Measurements from ENCODE around the gene IGF2BP2. TPM values are rescaled to one million over a fixed set of nuclear protein-coding genes. Genes with fewer than 3 reads are reported as not detected.

The IGF2BP2 gene
- total and polyA plus RNA-seq, 5 donors from 2014 or later: 3.6 TPM; not detected in 4

DNA sequence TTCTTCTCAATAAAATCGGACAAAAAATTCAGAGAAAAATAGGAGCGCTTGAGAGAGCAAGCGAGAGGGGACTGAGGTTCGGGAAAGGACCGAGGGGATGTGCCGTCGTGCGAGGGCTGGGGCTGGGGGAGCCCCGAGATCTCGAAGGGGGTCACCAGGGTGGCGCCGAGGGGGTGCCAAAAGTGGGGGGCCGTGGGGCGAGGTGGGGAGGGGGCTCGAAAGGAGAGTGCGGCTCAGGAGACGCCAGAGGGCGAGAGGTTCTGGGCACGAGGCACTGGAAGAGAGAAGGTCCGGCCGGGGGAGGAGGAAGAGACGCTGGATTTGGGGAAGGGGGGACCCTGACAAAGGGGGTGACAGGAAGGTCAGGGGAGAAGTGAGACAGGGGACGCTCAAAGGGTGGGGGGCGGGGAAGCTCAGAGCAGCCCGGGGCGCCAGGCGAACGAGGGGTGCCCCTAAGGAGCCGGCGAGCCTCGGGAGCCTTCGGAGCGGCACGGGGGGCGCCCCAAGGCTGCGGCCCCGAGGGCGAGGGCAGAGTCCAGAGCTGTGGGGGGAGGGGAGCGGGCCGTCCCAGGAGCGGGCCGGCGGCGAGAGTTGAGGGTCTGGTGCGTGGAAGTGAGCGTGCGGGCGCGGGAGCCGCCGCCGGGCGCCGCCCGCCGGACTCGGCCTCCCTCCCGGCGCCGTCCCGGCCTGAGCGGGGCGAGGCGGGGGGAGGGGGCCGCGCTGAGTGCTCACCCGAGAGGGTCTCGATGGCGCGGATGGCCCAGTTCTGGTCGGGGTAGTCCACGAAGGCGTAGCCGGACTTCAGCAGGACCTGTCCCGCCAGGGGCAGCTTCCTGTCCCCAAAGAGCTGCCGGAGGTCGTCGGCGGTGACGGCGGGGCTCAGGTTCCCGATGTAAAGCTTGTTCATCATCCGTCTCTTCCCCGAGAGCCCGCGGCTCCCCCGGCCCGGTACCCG lies 514 bp downstream of the IGF2BP2 start:
- Histone ChIP-seq H3K27ac (ENCODE audit: insufficient read depth, low read length, poor library complexity, severe bottlenecking) (no peak overlapping the region), H3K4me3 (ENCODE audit: low read depth, low read length) (no peak overlapping the region), H3K27me3 (ENCODE audit: control insufficient read depth, insufficient read depth, low read length) (peaks cover 43% of the 10 kb centered on the region), H3K9me3 (ENCODE audit: control insufficient read depth in 2 of 2, low read length in 2 of 2) (no peaks in the 10 kb centered on the region), H3K4me1 (ENCODE audit: control insufficient read depth, insufficient read depth, low read length, poor library complexity, severe bottlenecking) (peaks cover 25% of the 10 kb centered on the region), H3K36me3 (ENCODE audit: control insufficient read depth, insufficient read depth, low read length) (no peaks in the 10 kb centered on the region)
- Mint-ChIP-seq H3K36me3 (no peaks in the 10 kb centered on the region), H3K4me1 (peaks cover 7 to 23% (median 16%) of the 10 kb centered on the region in 4 donors), H3K9me3 (peaks cover 0 to 3% (median 0%) of the 10 kb centered on the region in 7 donors), H3K27me3 (peaks cover 82% of the 10 kb centered on the region), H3K4me3 (peak overlapping the region; percentile 64 to 87 (median 82)), H3K27ac (no peak overlapping the region)
- DNase-seq (peak in 1 of 3 donors; percentile 19), ATAC-seq (ENCODE audit: low read depth in 2 of 2) (no peak)

DNA sequence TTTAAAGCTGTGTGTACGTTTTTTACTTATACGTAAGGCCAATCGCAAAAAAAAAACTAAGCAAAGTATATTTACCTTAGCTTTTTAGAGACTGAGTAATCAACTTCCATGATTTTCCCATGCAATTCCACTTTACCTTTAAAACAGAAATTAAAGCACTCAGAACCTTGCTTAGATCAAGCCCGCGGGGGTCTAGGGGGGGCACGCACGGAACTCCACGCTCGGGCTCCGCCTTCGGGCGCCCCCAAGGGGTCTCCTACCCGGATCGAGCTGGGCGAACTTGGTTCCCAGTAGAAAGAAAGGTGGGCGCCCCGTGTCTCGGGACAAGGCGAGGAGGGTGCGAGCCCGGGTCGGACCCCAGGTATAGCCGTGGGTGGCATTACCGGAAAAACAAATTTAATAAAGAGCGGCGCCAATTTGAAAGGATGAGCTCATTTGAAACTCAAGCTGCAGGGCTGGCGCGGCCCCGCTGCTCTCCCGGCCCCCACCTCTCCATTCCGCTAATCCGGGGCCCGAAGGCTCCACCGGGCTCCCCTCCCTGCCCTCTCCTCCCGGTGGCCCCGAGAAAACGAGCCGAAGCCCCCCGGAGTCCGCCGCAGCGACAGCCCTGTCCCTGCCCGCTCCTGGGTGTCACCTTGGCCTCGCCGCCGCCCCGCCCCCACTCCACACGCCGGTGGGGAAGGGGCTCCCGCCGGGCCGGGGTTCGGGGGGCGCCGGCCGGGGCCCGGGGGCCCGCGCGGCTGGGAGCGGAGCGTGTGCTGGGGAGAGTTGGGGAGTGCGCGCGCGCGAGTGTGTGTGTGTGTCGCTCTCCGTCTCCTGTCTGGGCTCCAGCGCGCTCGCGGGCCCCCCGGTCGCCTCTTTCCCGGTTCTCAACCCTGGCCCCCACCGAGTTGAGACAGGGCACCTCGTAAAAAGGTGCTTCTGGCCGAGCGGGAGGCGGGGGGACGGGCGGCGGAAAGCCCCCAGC lies 1.5 kb downstream of the IGF2BP2 start:
- H3K9me3 Mint-ChIP-seq: peaks cover 0 to 4% (median 0%) of the 10 kb centered on the region in 7 donors
- no peak for ATAC-seq (ENCODE audit: low read depth in 2 of 2)
- H3K4me3 ChIP-seq (ENCODE audit: low read depth, low read length): no peak overlapping the region
- peaks cover 43% of the 10 kb centered on the region for H3K27me3 ChIP-seq (ENCODE audit: control insufficient read depth, insufficient read depth, low read length)
- no peak overlapping the region for H3K27ac Mint-ChIP-seq
- peaks cover 7 to 23% (median 16%) of the 10 kb centered on the region in 4 donors for H3K4me1 Mint-ChIP-seq
- no peaks in the 10 kb centered on the region for H3K36me3 ChIP-seq (ENCODE audit: control insufficient read depth, insufficient read depth, low read length)
- no peak overlapping the region for H3K27ac ChIP-seq (ENCODE audit: insufficient read depth, low read length, poor library complexity, severe bottlenecking)
- peaks cover 84% of the 10 kb centered on the region for H3K27me3 Mint-ChIP-seq
- H3K4me1 ChIP-seq (ENCODE audit: control insufficient read depth, insufficient read depth, low read length, poor library complexity, severe bottlenecking): peaks cover 25% of the 10 kb centered on the region
- no peak for DNase-seq
- H3K4me3 Mint-ChIP-seq: peak overlapping the region; percentile 78 to 87 (median 84)
- no peaks in the 10 kb centered on the region for H3K9me3 ChIP-seq (ENCODE audit: control insufficient read depth in 2 of 2, low read length in 2 of 2)
- H3K36me3 Mint-ChIP-seq: no peaks in the 10 kb centered on the region

DNA sequence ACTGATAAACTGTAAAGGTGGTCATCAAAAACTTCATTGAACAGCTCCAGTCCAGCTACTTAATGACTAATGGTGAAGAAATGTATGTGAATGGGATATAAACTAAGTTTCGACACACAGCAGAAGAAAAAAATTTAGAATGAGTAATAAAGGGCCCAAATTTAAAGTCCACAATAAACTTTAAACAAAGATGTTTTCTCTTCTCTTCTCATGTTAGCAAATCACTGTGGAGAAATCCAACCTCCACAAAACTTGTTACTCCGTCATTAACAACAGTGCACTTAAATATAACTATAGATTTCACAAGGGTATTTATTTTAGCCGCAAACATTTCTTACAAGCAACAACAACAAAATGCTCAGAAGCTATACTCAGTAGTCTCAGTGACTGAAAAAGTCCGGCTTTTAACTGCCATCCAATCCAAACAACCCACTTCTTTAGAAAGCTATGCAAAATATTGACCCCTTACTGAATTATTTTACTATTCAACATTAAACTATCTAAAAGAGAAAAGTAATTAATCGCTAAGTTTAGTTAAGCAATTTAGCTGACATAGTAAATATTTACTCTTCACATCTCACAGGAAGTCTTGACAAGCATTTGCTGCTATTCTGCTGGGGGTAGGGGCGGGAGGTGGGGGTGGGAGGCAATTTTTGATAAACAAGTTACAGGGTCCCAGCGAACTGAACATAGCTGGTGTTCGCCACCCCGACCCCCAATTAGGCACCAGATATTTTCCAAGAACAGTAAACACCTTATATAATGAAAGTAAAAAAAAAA lies 2.4 kb downstream of the IGF2BP2 start:
- DNase-seq (no peak), ATAC-seq (ENCODE audit: low read depth in 2 of 2) (no peak)
- peaks cover 45% of the 10 kb centered on the region for H3K27me3 ChIP-seq (ENCODE audit: control insufficient read depth, insufficient read depth, low read length)
- no peak overlapping the region for H3K27ac ChIP-seq (ENCODE audit: insufficient read depth, low read length, poor library complexity, severe bottlenecking)
- H3K4me3 ChIP-seq (ENCODE audit: low read depth, low read length): no peak overlapping the region
- no peaks in the 10 kb centered on the region for H3K36me3 ChIP-seq (ENCODE audit: control insufficient read depth, insufficient read depth, low read length)
- Mint-ChIP-seq H3K27me3 (peaks cover 81% of the 10 kb centered on the region), H3K4me1 (peaks cover 7 to 23% (median 16%) of the 10 kb centered on the region in 4 donors), H3K36me3 (no peaks in the 10 kb centered on the region), H3K9me3 (peaks cover 0 to 6% (median 0%) of the 10 kb centered on the region in 7 donors), H3K4me3 (peak overlapping the region; percentile 62 to 83 (median 79)), H3K27ac (no peak overlapping the region)
- peaks cover 25% of the 10 kb centered on the region for H3K4me1 ChIP-seq (ENCODE audit: control insufficient read depth, insufficient read depth, low read length, poor library complexity, severe bottlenecking)
- no peaks in the 10 kb centered on the region for H3K9me3 ChIP-seq (ENCODE audit: control insufficient read depth in 2 of 2, low read length in 2 of 2)

DNA sequence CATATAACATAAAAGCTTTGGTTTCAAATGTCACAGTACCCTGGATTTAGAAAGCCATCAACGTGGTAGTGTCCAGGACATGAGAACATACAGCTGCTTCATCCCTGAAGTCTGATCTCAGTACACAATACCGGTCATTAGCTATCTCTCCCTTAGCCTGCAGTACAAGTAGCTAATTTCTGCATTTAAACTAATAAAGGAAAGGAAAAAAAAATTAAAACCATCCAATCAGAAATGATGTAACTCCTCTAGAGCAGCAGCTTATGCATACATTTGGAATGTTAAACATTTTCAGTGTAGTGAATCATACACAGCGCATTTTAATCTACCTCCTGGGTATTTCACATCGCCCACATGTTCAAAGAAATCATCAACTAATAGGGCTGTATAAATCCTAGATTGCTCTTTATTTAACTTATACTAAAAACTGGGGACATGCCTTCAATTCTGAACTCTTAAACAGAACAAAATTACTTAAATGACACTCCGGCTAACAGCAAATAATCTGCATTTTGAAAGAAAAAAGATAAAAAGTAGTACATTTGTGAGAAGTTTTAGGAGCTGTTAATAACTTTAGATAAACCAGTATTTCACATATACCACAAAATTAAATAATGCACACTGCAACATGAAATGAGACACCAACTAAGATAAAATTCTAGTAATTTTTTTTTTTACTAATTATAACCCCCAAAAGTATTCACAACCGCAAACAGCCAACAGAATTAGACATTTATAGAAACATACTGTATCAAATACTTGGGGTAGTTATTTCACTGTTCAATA lies 3.7 kb downstream of the IGF2BP2 start:
- Histone ChIP-seq H3K36me3 (ENCODE audit: control insufficient read depth, insufficient read depth, low read length) (no peaks in the 10 kb centered on the region), H3K9me3 (ENCODE audit: control insufficient read depth in 2 of 2, low read length in 2 of 2) (no peaks in the 10 kb centered on the region), H3K4me1 (ENCODE audit: control insufficient read depth, insufficient read depth, low read length, poor library complexity, severe bottlenecking) (peaks cover 25% of the 10 kb centered on the region), H3K27me3 (ENCODE audit: control insufficient read depth, insufficient read depth, low read length) (peaks cover 37% of the 10 kb centered on the region), H3K27ac (ENCODE audit: insufficient read depth, low read length, poor library complexity, severe bottlenecking) (no peak overlapping the region), H3K4me3 (ENCODE audit: low read depth, low read length) (no peak overlapping the region)
- Mint-ChIP-seq H3K27me3 (peaks cover 81% of the 10 kb centered on the region), H3K4me1 (peaks cover 3 to 18% (median 12%) of the 10 kb centered on the region in 4 donors), H3K27ac (no peak overlapping the region), H3K36me3 (no peaks in the 10 kb centered on the region), H3K9me3 (peaks cover 0 to 6% (median 0%) of the 10 kb centered on the region in 7 donors), H3K4me3 (no peak overlapping the region)
- ATAC-seq (ENCODE audit: low read depth in 2 of 2) (no peak), DNase-seq (no peak)

DNA sequence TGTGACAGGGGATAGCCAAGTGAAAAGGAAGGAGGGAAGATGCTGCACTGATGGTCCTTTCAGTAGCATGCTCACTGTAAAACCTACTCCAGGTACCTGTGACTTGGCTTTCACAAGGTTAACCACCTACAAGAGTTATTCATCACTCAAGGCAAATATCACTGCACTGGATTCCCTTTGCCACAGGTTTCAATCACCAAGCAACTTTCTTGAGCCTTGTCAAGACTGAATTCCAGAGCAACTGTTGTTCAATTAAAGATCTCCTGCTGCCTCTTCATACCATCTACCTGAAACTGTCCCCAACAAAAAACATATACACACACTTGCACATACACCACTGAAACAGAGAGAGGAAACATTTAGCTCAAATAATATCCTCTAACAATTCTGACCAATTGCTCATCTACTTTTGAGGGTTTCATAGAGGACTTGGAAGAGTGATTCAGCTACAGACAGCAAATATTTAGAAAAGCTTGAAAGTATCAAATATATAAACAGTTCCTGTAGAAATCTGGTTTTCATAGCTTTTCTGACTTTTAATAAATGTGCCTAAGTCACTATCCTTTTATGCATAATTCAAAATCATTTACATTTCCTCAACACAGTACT lies 6.5 kb downstream of the IGF2BP2 start:
- Mint-ChIP-seq H3K27ac (no peak overlapping the region), H3K27me3 (peaks cover 82% of the 10 kb centered on the region)

DNA sequence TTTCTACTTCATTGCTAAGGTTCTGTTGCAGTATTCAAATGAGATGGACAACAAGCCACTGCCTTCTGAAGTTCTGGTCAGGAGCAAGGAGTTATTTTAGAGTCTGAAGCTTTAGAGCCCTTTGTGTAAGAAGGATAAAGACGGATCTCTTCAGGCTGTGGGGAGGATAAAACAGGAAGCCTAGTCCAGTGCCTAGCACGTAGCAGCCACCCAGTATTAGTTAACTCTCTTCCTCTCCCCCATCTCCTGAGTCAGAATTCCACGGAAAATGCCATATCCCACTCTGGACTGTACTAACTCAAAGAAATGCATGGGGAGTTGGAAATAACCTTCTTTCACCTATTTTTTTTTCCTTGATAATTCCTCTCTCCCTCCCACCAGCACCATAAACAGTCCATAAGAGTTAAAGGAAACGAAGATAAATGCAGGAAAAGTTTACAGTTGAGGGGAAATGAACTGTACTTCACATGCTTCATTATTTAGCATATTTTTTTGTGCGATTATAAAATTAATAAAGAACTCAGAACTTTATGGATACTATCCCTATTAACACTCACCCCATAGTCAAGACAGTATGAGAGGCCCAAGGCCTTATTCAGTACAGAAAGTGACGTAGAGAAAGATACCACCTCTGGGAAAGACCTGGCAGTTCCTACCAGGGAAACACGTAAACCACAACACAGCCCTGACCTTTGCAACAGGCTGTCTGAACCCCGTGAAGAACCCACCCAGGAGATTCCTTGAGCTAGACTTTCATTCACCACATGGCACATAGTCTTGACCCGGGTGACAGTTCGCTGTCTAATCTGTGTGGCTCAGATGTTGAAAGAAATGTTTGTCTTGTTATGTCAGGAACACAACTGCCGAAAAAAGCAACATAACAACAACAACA lies 9.2 kb downstream of the IGF2BP2 start:
- Histone ChIP-seq H3K36me3 (ENCODE audit: control insufficient read depth, insufficient read depth, low read length) (no peaks in the 10 kb centered on the region), H3K4me1 (ENCODE audit: control insufficient read depth, insufficient read depth, low read length, poor library complexity, severe bottlenecking) (no peaks in the 10 kb centered on the region), H3K27me3 (ENCODE audit: control insufficient read depth, insufficient read depth, low read length) (peaks cover 22% of the 10 kb centered on the region), H3K9me3 (ENCODE audit: control insufficient read depth in 2 of 2, low read length in 2 of 2) (no peaks in the 10 kb centered on the region), H3K4me3 (ENCODE audit: low read depth, low read length) (no peak overlapping the region), H3K27ac (ENCODE audit: insufficient read depth, low read length, poor library complexity, severe bottlenecking) (no peak overlapping the region)
- Mint-ChIP-seq H3K27ac (no peak overlapping the region), H3K27me3 (peaks cover 69% of the 10 kb centered on the region), H3K4me3 (no peak overlapping the region), H3K4me1 (no peaks in the 10 kb centered on the region), H3K9me3 (peaks cover 0 to 7% (median 0%) of the 10 kb centered on the region in 7 donors), H3K36me3 (no peaks in the 10 kb centered on the region)
- no peak for DNase-seq
- no peak for ATAC-seq (ENCODE audit: low read depth in 2 of 2)

More for the DNA sequence above, 6.5 kb downstream of the IGF2BP2 start:
- Mint-ChIP-seq H3K9me3 (peaks cover 0 to 7% (median 0%) of the 10 kb centered on the region in 7 donors), H3K4me3 (no peak overlapping the region), H3K36me3 (no peaks in the 10 kb centered on the region), H3K4me1 (peaks cover 3 to 11% (median 8%) of the 10 kb centered on the region in 4 donors)
- Histone ChIP-seq H3K4me1 (ENCODE audit: control insufficient read depth, insufficient read depth, low read length, poor library complexity, severe bottlenecking) (peaks cover 7% of the 10 kb centered on the region), H3K27me3 (ENCODE audit: control insufficient read depth, insufficient read depth, low read length) (peaks cover 43% of the 10 kb centered on the region), H3K36me3 (ENCODE audit: control insufficient read depth, insufficient read depth, low read length) (no peaks in the 10 kb centered on the region), H3K4me3 (ENCODE audit: low read depth, low read length) (no peak overlapping the region), H3K27ac (ENCODE audit: insufficient read depth, low read length, poor library complexity, severe bottlenecking) (no peak overlapping the region), H3K9me3 (ENCODE audit: control insufficient read depth in 2 of 2, low read length in 2 of 2) (no peaks in the 10 kb centered on the region)
- ATAC-seq (ENCODE audit: low read depth in 2 of 2): no peak
- no peak for DNase-seq
